Chondrocyte (in vitro differentiated cells): ENCODE results near the gene AHI1. TPM values are rescaled to one million over a fixed set of nuclear protein-coding genes. Genes with fewer than 3 reads are reported as not detected.

Experiments
- DNase-seq: peaks from one replicate; pipeline ENCODE4 v3.0.0; 2021; ENCODE audit warnings: mixed read lengths, low spot score
- H3K27ac Mint-ChIP-seq: one replicate; pipeline ENCODE4 v1.8.0; 2021; ENCODE audit warnings: mild to moderate bottlenecking, moderate library complexity, mixed read lengths; ENCODE audit not compliant: unreplicated experiment
- H3K27me3 Mint-ChIP-seq: 2 replicates; pipeline ENCODE4 v1.8.0; 2021; ENCODE audit warnings: low read depth, mixed read lengths
- H3K36me3 Mint-ChIP-seq: 2 replicates; pipeline ENCODE4 v1.8.0; 2021; ENCODE audit warnings: low read depth, mixed read lengths
- H3K4me1 Mint-ChIP-seq: 2 replicates; pipeline ENCODE4 v1.8.0; 2021; ENCODE audit warnings: low read depth, mild to moderate bottlenecking, mixed read lengths
- H3K4me3 Mint-ChIP-seq: one replicate; pipeline ENCODE4 v1.8.0; 2021; ENCODE audit warnings: mild to moderate bottlenecking, moderate library complexity, mixed read lengths; ENCODE audit not compliant: unreplicated experiment
- H3K9me3 Mint-ChIP-seq: 2 replicates; pipeline ENCODE4 v1.8.0; 2021; ENCODE audit warnings: low read depth, mixed read lengths
- total RNA-seq: library from RNA; stranded (reverse); gene quantifications from 3 replicates; pipeline ENCODE4 v1.2.1, GENCODE V29; 2021
- TF ChIP-seq, protein P1 (sequence below): fragments of 200-600 bp; sonication (generic); IDR thresholded peaks from 2 replicates; pipeline ENCODE4 v1.5.0; 2021; ENCODE audit warnings: antibody characterized with exemption, mild to moderate bottlenecking, moderate library complexity

AHI1 gene
- total RNA-seq, 1 donor from 2014 or later = 14.8 TPM

DNA sequence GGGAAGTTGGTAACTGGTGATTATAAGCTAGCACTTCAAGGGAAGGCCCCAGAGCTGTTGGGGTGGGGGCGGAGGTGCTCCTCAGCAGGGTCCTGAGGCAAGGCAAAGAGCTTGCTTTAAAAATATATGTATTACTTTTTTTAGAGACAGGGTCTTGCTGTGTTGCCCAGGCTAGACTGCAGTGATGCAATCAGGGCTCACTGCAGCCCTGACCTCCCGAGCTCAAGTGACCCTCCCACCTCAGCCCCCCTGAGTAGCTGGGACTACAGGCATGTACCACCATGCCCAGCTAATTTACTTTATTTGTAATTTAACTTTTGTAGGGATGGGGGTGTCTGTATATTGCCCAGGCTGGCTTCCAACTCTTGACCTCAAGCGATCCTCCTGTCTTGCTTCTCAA lies 229.3 kb downstream of the AHI1 start:
- H3K4me3 Mint-ChIP-seq = no peak overlapping the region
- DNase-seq = no peak
- no peak overlapping the region for H3K27ac Mint-ChIP-seq
- no peaks in the 10 kb centered on the region for H3K27me3 Mint-ChIP-seq
- TF ChIP-seq, protein P1, sequence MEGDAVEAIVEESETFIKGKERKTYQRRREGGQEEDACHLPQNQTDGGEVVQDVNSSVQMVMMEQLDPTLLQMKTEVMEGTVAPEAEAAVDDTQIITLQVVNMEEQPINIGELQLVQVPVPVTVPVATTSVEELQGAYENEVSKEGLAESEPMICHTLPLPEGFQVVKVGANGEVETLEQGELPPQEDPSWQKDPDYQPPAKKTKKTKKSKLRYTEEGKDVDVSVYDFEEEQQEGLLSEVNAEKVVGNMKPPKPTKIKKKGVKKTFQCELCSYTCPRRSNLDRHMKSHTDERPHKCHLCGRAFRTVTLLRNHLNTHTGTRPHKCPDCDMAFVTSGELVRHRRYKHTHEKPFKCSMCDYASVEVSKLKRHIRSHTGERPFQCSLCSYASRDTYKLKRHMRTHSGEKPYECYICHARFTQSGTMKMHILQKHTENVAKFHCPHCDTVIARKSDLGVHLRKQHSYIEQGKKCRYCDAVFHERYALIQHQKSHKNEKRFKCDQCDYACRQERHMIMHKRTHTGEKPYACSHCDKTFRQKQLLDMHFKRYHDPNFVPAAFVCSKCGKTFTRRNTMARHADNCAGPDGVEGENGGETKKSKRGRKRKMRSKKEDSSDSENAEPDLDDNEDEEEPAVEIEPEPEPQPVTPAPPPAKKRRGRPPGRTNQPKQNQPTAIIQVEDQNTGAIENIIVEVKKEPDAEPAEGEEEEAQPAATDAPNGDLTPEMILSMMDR = no peak
- no peaks in the 10 kb centered on the region for H3K9me3 Mint-ChIP-seq
- no peaks in the 10 kb centered on the region for H3K36me3 Mint-ChIP-seq
- H3K4me1 Mint-ChIP-seq = no peaks in the 10 kb centered on the region

DNA sequence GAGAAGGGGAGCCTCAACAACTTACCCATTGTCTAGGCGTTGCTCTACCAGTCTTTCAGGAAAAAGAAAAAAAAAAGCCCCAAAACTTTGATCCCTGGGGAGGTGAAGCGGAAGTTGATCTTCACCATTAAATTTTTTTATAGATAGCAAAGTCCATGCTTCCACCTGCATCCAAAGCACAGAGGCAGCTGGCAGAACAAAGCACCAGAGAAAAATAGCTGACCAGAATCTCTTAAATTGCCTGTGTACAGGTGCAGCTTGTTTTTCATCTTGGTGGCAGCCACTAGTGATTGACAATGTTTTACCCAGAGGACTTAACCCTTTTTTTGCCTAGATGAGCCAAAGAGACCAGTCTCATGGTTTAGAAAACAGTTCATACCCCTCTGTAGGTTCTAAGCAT lies 230.5 kb downstream of the AHI1 start:
- Mint-ChIP-seq H3K27ac (no peak overlapping the region), H3K4me1 (no peaks in the 10 kb centered on the region)

DNA sequence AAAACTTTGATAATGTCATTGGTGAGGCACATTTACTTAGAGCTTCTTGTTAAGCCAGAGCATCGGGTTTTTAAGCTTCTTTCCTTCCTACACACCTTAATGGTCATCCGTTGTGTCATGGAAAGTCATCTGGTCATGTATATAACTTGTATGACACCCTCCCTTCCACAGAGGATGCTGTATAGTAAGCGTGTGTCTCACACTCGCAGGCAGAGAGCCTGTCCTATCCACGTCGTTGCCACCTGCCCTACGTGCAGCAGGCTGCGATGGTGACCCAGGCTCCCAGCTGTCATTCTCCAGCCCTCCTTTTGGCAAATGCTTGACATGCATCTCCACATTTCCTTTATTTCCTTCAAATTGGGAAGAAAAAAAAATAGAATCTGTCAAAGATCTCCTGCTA lies 230.9 kb downstream of the AHI1 start:
- H3K4me3 Mint-ChIP-seq = no peak overlapping the region
- H3K27ac Mint-ChIP-seq = no peak overlapping the region
- H3K4me1 Mint-ChIP-seq = no peaks in the 10 kb centered on the region
- DNase-seq = no peak
- TF ChIP-seq, protein P1 = no peak
- no peaks in the 10 kb centered on the region for H3K27me3 Mint-ChIP-seq
- no peaks in the 10 kb centered on the region for H3K9me3 Mint-ChIP-seq
- H3K36me3 Mint-ChIP-seq = no peaks in the 10 kb centered on the region

More for the DNA sequence above, 230.5 kb downstream of the AHI1 start:
- DNase-seq = no peak
- Mint-ChIP-seq H3K4me3 (no peak overlapping the region), H3K9me3 (no peaks in the 10 kb centered on the region), H3K36me3 (no peaks in the 10 kb centered on the region), H3K27me3 (no peaks in the 10 kb centered on the region)
- TF ChIP-seq, protein P1 = no peak

DNA sequence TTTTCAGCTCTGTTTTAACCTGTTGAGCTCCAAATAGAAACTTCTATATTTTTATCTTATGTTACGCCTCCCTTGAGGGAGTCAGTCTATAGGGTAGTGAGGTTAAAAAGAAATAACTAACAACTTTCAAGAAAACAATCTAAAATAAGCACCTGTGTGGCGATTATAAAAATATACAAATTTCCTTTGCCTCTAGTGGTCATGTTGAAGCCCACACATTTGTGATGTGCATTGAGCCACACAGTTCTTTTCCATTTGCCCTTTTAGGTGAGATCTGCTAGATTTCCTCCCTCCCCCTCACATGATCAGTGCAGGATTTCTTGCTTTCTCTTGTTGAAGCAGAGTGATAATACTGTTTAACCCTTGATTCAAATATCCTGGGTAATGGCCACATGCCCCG lies 232.3 kb downstream of the AHI1 start:
- TF ChIP-seq, protein P1 = no peak
- Mint-ChIP-seq H3K9me3 (no peaks in the 10 kb centered on the region), H3K4me3 (no peak overlapping the region), H3K4me1 (no peaks in the 10 kb centered on the region), H3K36me3 (no peaks in the 10 kb centered on the region), H3K27ac (no peak overlapping the region), H3K27me3 (no peaks in the 10 kb centered on the region)
- DNase-seq = no peak

DNA sequence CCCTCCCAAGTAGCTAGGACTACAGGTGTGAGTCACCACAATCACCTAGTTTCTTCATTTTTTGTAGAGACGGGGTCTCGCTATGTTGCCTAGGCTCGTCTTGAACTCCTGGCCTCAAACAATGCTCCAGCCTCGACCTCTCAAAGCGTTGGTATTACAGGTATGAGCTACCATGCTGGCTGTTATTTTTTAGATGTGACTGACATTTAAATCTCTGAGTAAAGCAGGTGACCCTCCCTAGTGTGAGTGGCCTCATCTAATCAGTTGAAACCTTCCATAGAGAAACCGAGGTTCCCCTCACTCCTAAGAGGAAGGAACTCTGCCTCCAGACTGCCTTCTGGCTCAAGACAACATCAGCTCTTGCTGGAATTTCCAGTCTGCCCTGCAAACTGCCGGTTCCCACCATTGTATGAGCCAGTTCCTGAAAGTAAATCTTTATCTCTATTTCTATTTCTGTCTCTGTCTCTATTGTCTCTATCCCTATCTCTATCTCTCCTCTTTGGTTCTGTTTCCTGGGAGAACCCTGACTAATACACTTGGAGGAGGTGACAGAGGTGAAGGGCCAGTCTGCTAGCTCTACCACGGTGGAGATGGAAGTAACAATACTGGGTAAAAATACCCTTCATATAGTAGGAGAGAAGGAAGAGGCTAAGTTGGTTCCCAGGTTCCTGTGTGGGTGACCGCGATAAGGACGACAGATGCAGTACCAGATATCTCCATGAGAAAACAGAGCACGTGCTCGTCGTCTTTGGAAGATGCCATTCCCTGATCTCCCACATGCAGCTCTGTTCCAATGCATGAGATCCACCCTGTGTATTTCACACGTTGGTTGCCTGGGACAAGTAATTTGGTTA lies 235.4 kb downstream of the AHI1 start:
- Mint-ChIP-seq H3K4me1 (no peaks in the 10 kb centered on the region), H3K27me3 (peaks cover 2% of the 10 kb centered on the region), H3K36me3 (no peaks in the 10 kb centered on the region), H3K4me3 (no peak overlapping the region), H3K9me3 (no peaks in the 10 kb centered on the region), H3K27ac (no peak overlapping the region)
- no peak for DNase-seq
- TF ChIP-seq, protein P1 = no peak
